ENCODE data around the gene ATXN7L1. TPM values are rescaled to one million over a fixed set of nuclear protein-coding genes. Genes with fewer than 3 reads are reported as not detected.
"Not testable (repeated sequence)": the region's sequence is repeated elsewhere in the genome, so short reads cannot be mapped to it uniquely, and the experiment has no call there.

ATXN7L1 gene
- polyA plus RNA-seq, 1 experiment: 5.5 TPM

DNA sequence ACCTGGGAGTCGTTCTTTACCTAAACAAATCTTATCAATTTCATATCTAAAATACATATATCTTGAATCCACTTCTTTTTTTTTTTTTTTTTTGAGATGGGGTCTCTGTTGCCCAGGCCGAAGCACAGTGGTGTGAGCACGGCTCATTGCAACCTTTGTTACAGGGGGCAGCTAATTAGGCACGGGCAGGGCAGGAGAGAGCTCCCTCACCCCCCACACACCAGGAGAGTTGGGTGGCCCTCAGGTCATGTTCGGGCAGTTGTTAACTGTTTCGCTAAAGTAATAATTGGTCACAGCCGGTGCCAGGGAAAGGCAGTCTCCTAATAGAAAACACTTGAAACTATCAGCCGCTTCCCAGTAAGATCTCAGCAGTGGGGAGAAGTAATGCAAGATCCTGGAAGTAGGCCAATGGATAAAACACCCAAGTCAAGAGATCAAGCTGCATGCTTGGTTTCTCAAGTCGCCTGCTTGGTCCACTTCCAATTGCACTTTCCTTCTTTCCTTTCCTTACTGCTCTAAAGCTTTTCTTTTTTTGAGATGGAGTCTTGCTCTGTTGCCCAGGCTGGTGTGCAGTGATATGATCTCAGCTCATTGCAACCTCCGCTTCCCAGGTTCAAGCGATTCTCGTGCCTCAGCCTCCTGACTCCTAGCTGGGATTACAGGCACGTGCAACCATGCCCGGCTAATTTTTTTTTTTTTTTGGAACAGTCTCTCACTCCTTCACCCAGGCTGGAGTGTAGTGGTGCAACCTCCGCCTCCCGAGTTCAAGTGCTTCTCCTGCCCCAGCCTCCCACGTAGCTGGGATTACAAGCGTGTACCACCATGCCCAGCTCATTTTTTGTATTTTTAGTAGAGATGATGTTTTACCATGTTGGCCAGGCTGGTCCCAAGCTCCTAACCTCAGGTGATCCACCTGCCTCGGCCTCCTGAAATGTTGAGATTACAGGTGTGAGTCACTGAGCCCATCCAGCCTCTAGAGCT, 273.8 kb downstream of the ATXN7L1 start:
- H3K9me3 ChIP-seq (ENCODE audit: control insufficient read depth, insufficient read depth, low read length): no peaks in the 10 kb centered on the region; the same call in 1 of the 2 replicates
- no peak for DNase-seq (ENCODE audit: low read depth, low spot score)
- H3K27me3 ChIP-seq (ENCODE audit: control insufficient read depth, insufficient read depth, low read length): peaks cover 4% of the 10 kb centered on the region
- no peak overlapping the region for H3K27ac ChIP-seq (ENCODE audit: low read depth, low read length)
- H3K4me3 ChIP-seq (ENCODE audit: low read depth, low read length): no peak overlapping the region
- CTCF ChIA-PET: interaction anchor here (1.0 to 1.2 kb wide), 2 partner anchors 14 to 21 kb away, joined by 3 to 5 read pairs; partner anchors contain the start of gene EFCAB10
- POLR2A ChIA-PET: interaction anchor here (0.6 to 0.8 kb wide), 2 partner anchors 7 to 9 kb away, joined by 4 to 12 read pairs; no protein-coding TSS in a partner anchor
- TF ChIP-seq, protein P1, sequence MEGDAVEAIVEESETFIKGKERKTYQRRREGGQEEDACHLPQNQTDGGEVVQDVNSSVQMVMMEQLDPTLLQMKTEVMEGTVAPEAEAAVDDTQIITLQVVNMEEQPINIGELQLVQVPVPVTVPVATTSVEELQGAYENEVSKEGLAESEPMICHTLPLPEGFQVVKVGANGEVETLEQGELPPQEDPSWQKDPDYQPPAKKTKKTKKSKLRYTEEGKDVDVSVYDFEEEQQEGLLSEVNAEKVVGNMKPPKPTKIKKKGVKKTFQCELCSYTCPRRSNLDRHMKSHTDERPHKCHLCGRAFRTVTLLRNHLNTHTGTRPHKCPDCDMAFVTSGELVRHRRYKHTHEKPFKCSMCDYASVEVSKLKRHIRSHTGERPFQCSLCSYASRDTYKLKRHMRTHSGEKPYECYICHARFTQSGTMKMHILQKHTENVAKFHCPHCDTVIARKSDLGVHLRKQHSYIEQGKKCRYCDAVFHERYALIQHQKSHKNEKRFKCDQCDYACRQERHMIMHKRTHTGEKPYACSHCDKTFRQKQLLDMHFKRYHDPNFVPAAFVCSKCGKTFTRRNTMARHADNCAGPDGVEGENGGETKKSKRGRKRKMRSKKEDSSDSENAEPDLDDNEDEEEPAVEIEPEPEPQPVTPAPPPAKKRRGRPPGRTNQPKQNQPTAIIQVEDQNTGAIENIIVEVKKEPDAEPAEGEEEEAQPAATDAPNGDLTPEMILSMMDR (IDR thresholded peaks at IDR 0.05; ENCODE audit: low read depth, low read length): no peak

DNA sequence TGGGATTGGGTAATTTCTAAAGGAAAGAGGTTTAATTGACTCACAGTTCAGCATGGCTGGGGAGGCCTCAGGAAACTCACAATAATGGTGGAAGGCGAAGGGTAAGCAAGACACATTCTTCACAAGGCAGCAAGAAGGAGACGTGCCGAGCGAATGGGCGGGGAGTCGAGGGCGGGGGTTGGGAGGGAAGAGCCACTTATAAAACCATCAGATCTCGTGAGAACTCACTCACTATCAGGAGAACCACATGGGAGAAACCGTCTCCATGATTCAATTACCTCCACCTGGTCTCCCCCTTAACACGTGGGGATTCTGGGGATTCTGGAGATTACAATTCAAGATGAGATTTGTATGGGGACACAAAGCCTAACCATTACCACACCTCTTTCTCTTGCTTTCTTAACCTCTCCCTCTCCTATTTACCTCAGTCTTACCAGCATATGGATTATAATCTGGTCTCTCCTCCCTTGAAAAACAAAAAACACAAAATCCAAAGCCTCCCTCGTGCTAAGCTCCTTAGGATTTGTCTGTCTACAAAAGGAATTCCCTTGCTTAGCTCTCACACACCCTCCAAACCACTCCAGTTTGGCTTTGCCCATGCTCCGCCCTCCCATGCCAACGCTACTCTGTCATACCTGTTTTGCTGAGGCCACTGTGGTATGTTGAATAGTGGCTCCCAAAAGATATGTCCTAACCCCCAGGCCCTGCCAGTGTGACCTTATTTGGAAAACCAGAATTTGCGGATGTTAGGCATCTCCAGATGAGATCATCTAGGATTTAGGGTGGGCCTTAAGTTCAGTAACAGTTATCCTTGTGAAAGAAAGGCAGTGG, 275.5 kb downstream of the ATXN7L1 start:
- no peaks in the 10 kb centered on the region; the same call in 1 of the 2 replicates for H3K9me3 ChIP-seq (ENCODE audit: control insufficient read depth, insufficient read depth, low read length)
- no peak for DNase-seq (ENCODE audit: low read depth, low spot score)
- POLR2A ChIA-PET: interaction anchor here (0.7 kb wide), 1 partner anchor 554 kb away, joined by 3 read pairs; no protein-coding TSS in a partner anchor
- CTCF ChIA-PET: no interaction called here
- H3K27ac ChIP-seq (ENCODE audit: low read depth, low read length): no peak overlapping the region
- H3K4me3 ChIP-seq (ENCODE audit: low read depth, low read length): no peak overlapping the region
- peaks cover 4% of the 10 kb centered on the region for H3K27me3 ChIP-seq (ENCODE audit: control insufficient read depth, insufficient read depth, low read length)
- TF ChIP-seq, protein P1 (IDR thresholded peaks at IDR 0.05; ENCODE audit: low read depth, low read length): no peak

DNA sequence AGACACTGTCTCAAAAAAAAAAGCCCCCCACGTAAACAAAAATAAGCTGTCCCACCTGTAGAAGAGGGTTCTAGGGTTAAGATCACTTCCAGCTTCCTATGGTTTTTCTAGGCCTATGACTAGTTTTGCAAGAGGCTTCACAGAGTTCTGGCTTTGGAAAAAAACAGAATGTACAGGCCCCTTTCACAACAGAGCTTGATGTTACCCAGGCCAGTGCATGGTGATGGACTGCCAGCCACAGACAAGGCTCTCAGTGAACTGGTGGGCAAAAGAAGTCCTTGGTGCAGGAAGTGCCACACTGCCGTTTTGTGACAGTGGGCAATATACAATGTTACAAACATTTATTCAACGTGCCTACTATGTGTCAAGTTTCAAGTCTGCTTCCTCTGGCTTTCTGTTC, 276.8 kb downstream of the ATXN7L1 start:
- no peak for DNase-seq (ENCODE audit: low read depth, low spot score)
- POLR2A ChIA-PET: no interaction called here
- H3K4me3 ChIP-seq (ENCODE audit: low read depth, low read length): no peak overlapping the region
- TF ChIP-seq, protein P1 (IDR thresholded peaks at IDR 0.05; ENCODE audit: low read depth, low read length): no peak
- no peaks in the 10 kb centered on the region; the same call in 1 of the 2 replicates for H3K9me3 ChIP-seq (ENCODE audit: control insufficient read depth, insufficient read depth, low read length)
- H3K27ac ChIP-seq (ENCODE audit: low read depth, low read length): no peak overlapping the region
- peaks cover 4% of the 10 kb centered on the region for H3K27me3 ChIP-seq (ENCODE audit: control insufficient read depth, insufficient read depth, low read length)
- CTCF ChIA-PET: no interaction called here

DNA sequence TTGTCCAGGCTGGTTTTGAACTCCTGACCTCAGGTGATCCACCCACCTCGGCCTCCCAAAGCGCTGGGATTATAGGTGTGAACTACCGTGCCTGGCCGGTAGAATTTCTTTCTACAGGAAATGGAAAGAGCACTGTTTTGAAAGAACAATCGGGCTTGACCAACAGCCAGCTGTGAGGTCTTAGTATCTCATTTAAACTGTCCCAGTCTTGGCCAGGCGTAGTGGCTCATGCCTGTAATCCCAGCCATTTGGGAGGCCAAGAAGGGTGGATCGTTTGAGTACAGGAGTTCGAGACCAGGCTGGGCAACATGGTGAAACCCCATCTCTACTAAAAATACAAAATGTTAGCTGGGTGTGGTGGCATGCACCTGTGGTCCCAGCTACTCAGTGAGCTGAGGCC, 277.3 kb downstream of the ATXN7L1 start:
- DNase-seq (ENCODE audit: low read depth, low spot score); H3K27ac ChIP-seq (ENCODE audit: low read depth, low read length); H3K27me3 ChIP-seq (ENCODE audit: control insufficient read depth, insufficient read depth, low read length); POLR2A ChIA-PET; H3K4me3 ChIP-seq (ENCODE audit: low read depth, low read length); CTCF ChIA-PET; H3K9me3 ChIP-seq (ENCODE audit: control insufficient read depth, insufficient read depth, low read length): not testable (repeated sequence)

DNA sequence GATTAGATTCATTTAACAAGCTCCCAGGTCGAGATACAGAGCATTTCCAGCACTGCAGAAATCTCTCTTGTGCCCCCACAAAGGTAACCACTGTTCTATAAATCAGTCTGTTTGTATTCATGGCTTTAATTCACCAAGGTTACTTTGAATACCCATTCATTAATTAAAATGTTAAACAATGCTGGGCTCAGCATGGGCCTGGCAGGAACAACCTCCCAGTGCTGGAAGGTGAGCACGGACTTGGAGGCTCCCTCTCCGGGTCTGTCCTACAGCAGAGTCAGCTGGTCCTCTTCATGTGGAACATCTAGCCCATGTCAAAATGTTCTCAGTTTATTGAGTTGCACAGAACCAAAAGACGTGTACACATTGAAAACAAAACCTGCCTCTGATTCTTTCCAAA, 279.5 kb downstream of the ATXN7L1 start:
- ChIA-PET CTCF (interaction anchor here (0.5 kb wide), 1 partner anchor 64 kb away, joined by 4 read pairs; no protein-coding TSS in a partner anchor), POLR2A (no interaction called here)
- TF ChIP-seq, protein P1 (IDR thresholded peaks at IDR 0.05; ENCODE audit: low read depth, low read length): no peak
- no peak overlapping the region for H3K4me3 ChIP-seq (ENCODE audit: low read depth, low read length)
- H3K27me3 ChIP-seq (ENCODE audit: control insufficient read depth, insufficient read depth, low read length): peaks cover 4% of the 10 kb centered on the region
- no peak overlapping the region for H3K27ac ChIP-seq (ENCODE audit: low read depth, low read length)
- no peak for DNase-seq (ENCODE audit: low read depth, low spot score)
- H3K9me3 ChIP-seq (ENCODE audit: control insufficient read depth, insufficient read depth, low read length): no peaks in the 10 kb centered on the region; the same call in 1 of the 2 replicates
